Stimulated activated CD8-positive, alpha-beta memory T cell treated with anti-CD3 and anti-CD28 coated beads, Interleukin-15, amount 100 ng/mL, for 1 hour (primary cell): ENCODE measurements around the gene TTYH1.
A peak's percentile ranks its signal among the peaks of the same experiment; 100 is the strongest.
"Not testable (repeated sequence)": the region's sequence is repeated elsewhere in the genome, so short reads cannot be mapped to it uniquely, and the experiment has no call there.

ENCODE experiments used
- DNase-seq: peaks from one replicate; pipeline ENCODE4 v3.0.0-alpha.2; 2020; ENCODE audit warnings: low read depth

The TTYH1 gene

GRCh38 chr19:54415208-54415900 is at the start of gene TTYH1:
TTYH1 (plus strand) TSS chr19:54415464; CDS start chr19:54415553, 89 bp downstream.
- no peak for DNase-seq

- not testable (repeated sequence) for DNase-seq
Measured at GRCh38 chr19:54365798-54366197, 49.5 kb upstream of the TTYH1 start.

GRCh38 chr19:54366811-54367210 is 48.5 kb upstream of the TTYH1 start:
- DNase-seq = no peak

GRCh38 chr19:54369082-54369687 is 46.1 kb upstream of the TTYH1 start:
- DNase-seq = no peak

GRCh38 chr19:54369688-54370433 is 45.4 kb upstream of the TTYH1 start:
- DNase-seq = not testable (repeated sequence)

- peak; percentile 30 for DNase-seq
Measured at GRCh38 chr19:54370434-54370796, 44.8 kb upstream of the TTYH1 start.

GRCh38 chr19:54371453-54371852 is 43.8 kb upstream of the TTYH1 start:
- not testable (repeated sequence) for DNase-seq

- DNase-seq = no peak
Measured at GRCh38 chr19:54373781-54374631, 41.3 kb upstream of the TTYH1 start.

- not testable (repeated sequence) for DNase-seq
Measured at GRCh38 chr19:54375181-54375938, 39.9 kb upstream of the TTYH1 start.

GRCh38 chr19:54376610-54377285 is 38.5 kb upstream of the TTYH1 start:
- no peak for DNase-seq

- no peak for DNase-seq
Measured at GRCh38 chr19:54379187-54379678, 36.0 kb upstream of the TTYH1 start.

GRCh38 chr19:54380897-54381296 is 34.4 kb upstream of the TTYH1 start:
- no peak for DNase-seq

GRCh38 chr19:54382041-54382440 is 33.2 kb upstream of the TTYH1 start:
- DNase-seq = not testable (repeated sequence)

- no peak for DNase-seq
Measured at GRCh38 chr19:54383330-54383729, 31.9 kb upstream of the TTYH1 start.

GRCh38 chr19:54387991-54388801 is 27.1 kb upstream of the TTYH1 start:
- DNase-seq = no peak

GRCh38 chr19:54388802-54389139 is 26.5 kb upstream of the TTYH1 start:
- no peak for DNase-seq

GRCh38 chr19:54389553-54389952 is 25.7 kb upstream of the TTYH1 start:
- no peak for DNase-seq

GRCh38 chr19:54390942-54391577 is 24.2 kb upstream of the TTYH1 start:
- DNase-seq = peak; percentile 52

- no peak for DNase-seq
Measured at GRCh38 chr19:54391589-54392061, 23.6 kb upstream of the TTYH1 start.
